Osteocyte (in vitro differentiated cells): ENCODE measurements around the gene VPS13D. TPM values are rescaled to one million over a fixed set of nuclear protein-coding genes. Genes with fewer than 3 reads are reported as not detected.

Experiments used
- DNase-seq: peaks from one replicate; pipeline ENCODE4 v3.0.0; 2021; ENCODE audit warnings: mixed read lengths; ENCODE audit not compliant: unreplicated experiment; ENCODE audit errors: extremely low spot score
- H3K27ac Mint-ChIP-seq: one replicate; pipeline ENCODE4 v1.8.0; 2021; ENCODE audit warnings: mild to moderate bottlenecking, mixed read lengths; ENCODE audit not compliant: unreplicated experiment
- H3K27me3 Mint-ChIP-seq: one replicate; pipeline ENCODE4 v1.8.0; 2021; ENCODE audit warnings: mixed read lengths; ENCODE audit not compliant: unreplicated experiment
- H3K36me3 Mint-ChIP-seq: one replicate; pipeline ENCODE4 v1.8.0; 2021; ENCODE audit warnings: mixed read lengths; ENCODE audit not compliant: unreplicated experiment
- H3K4me1 Mint-ChIP-seq: one replicate; pipeline ENCODE4 v1.8.0; 2021; ENCODE audit warnings: mixed read lengths; ENCODE audit not compliant: unreplicated experiment
- H3K4me3 Mint-ChIP-seq: one replicate; pipeline ENCODE4 v1.8.0; 2021; ENCODE audit warnings: mild to moderate bottlenecking, moderate library complexity, mixed read lengths; ENCODE audit not compliant: unreplicated experiment
- H3K9me3 Mint-ChIP-seq: one replicate; pipeline ENCODE4 v1.8.0; 2021; ENCODE audit warnings: mixed read lengths; ENCODE audit not compliant: unreplicated experiment
- CTCF ChIP-seq: fragments of 200-600 bp; sonication (generic); IDR thresholded peaks from 2 replicates; pipeline ENCODE4 v1.5.0; 2021; ENCODE audit warnings: antibody characterized with exemption, mild to moderate bottlenecking, moderate library complexity
- total RNA-seq: library from RNA; stranded (reverse); gene quantifications from 2 replicates; pipeline ENCODE4 v1.2.1, GENCODE V29; 2021

The VPS13D gene
- total RNA-seq, 1 donor from 2014 or later: 41.1 TPM

GRCh38 chr1:12514590-12514989, 284.8 kb downstream of the VPS13D start:
- DNase-seq: no peak
- no peaks in the 10 kb centered on the region for H3K27me3 Mint-ChIP-seq
- H3K9me3 Mint-ChIP-seq: no peaks in the 10 kb centered on the region
- H3K27ac Mint-ChIP-seq: no peak overlapping the region
- peaks cover 8% of the 10 kb centered on the region for H3K4me1 Mint-ChIP-seq
- no peak overlapping the region for H3K4me3 Mint-ChIP-seq
- no peak for TF ChIP-seq CTCF
- H3K36me3 Mint-ChIP-seq: peaks cover 11% of the 10 kb centered on the region

GRCh38 chr1:12515234-12515633, 285.4 kb downstream of the VPS13D start:
- peaks cover 9% of the 10 kb centered on the region for H3K36me3 Mint-ChIP-seq
- no peak overlapping the region for H3K4me3 Mint-ChIP-seq
- no peaks in the 10 kb centered on the region for H3K9me3 Mint-ChIP-seq
- peaks cover 5% of the 10 kb centered on the region for H3K4me1 Mint-ChIP-seq
- H3K27ac Mint-ChIP-seq: no peak overlapping the region
- TF ChIP-seq CTCF: no peak
- DNase-seq: no peak
- H3K27me3 Mint-ChIP-seq: no peaks in the 10 kb centered on the region

DNA sequence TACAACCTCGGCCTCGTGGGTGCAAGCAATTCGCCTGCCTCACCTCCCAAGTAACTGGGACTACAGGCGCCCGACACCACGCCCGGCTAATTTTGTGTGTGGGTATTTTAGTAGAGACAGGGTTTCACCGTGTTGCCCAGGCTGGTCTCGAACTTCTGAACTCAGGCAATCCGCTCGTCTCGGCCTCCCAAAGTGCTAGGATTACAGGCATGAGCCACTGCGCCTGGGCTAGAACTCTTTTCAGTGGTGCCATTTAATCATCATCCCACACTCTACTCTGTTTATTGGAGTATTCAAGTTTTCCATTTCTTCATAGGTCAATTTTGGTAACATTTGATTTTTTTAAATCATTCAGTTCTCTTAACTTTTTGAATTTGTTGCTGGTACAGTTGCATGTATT, 286.9 kb downstream of the VPS13D start:
- Mint-ChIP-seq H3K27ac (no peak overlapping the region), H3K9me3 (no peaks in the 10 kb centered on the region), H3K4me1 (peaks cover 5% of the 10 kb centered on the region), H3K36me3 (peaks cover 7% of the 10 kb centered on the region), H3K4me3 (no peak overlapping the region), H3K27me3 (no peaks in the 10 kb centered on the region)
- TF ChIP-seq CTCF: no peak
- DNase-seq: no peak

- Mint-ChIP-seq H3K36me3 (peaks cover 2% of the 10 kb centered on the region), H3K4me3 (no peak overlapping the region), H3K4me1 (peaks cover 5% of the 10 kb centered on the region), H3K27me3 (no peaks in the 10 kb centered on the region), H3K9me3 (no peaks in the 10 kb centered on the region), H3K27ac (peak overlapping the region; percentile 43)
- TF ChIP-seq CTCF: no peak
- no peak for DNase-seq
Measured at GRCh38 chr1:12518931-12519692, 289.3 kb downstream of the VPS13D start.

- no peak overlapping the region for H3K4me3 Mint-ChIP-seq
Measured at GRCh38 chr1:12519693-12520364, 290.0 kb downstream of the VPS13D start.

More at GRCh38 chr1:12519693-12520364, 290.0 kb downstream of the VPS13D start:
- Mint-ChIP-seq H3K27me3 (no peaks in the 10 kb centered on the region), H3K4me1 (peaks cover 5% of the 10 kb centered on the region), H3K27ac (no peak overlapping the region), H3K9me3 (no peaks in the 10 kb centered on the region), H3K36me3 (peaks cover 2% of the 10 kb centered on the region)
- TF ChIP-seq CTCF: no peak
- DNase-seq: no peak
